ENCODE results near the gene ARAF.

DNA sequence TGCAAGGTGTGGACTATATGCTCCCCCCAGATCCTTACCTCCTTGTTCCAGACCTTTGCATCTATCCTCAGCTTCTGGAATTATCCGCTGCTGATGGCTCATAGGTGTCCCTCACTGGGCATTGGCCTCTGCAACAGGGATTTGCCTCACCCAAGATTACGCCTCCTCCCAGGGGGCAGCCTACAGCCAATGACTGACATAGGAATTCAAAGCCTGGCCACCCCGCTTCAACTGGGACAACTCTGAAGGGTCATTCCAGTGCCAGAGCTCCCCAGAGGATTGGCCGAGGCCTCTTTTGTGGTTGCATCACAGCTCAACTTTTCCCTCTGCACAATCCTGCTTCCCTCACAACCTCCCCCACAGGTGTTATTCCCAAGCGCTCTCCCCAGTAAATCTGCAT is 53.6 kb downstream of the ARAF start:
- TF ChIP-seq, protein P1, sequence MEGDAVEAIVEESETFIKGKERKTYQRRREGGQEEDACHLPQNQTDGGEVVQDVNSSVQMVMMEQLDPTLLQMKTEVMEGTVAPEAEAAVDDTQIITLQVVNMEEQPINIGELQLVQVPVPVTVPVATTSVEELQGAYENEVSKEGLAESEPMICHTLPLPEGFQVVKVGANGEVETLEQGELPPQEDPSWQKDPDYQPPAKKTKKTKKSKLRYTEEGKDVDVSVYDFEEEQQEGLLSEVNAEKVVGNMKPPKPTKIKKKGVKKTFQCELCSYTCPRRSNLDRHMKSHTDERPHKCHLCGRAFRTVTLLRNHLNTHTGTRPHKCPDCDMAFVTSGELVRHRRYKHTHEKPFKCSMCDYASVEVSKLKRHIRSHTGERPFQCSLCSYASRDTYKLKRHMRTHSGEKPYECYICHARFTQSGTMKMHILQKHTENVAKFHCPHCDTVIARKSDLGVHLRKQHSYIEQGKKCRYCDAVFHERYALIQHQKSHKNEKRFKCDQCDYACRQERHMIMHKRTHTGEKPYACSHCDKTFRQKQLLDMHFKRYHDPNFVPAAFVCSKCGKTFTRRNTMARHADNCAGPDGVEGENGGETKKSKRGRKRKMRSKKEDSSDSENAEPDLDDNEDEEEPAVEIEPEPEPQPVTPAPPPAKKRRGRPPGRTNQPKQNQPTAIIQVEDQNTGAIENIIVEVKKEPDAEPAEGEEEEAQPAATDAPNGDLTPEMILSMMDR (IDR thresholded peaks at IDR 0.05): no peak
- TF ChIP-seq ZFX (IDR thresholded peaks at IDR 0.05; ENCODE audit: borderline replicate concordance): no peak

Measured in 22Rv1 (cell line).